Panc1 (cell line): ENCODE results near the gene MLLT3.

Experiments
- CTCF ChIP-seq: fragments of 450-650 bp; IDR thresholded peaks from 2 replicates; pipeline ENCODE4 v1.5.1; 2017; ENCODE audit warnings: mild to moderate bottlenecking
- POLR2AphosphoS5 ChIP-seq: IDR thresholded peaks from 2 replicates; pipeline ENCODE4 v1.6.1; 2012; ENCODE audit warnings: mild to moderate bottlenecking, low read depth, low read length, moderate library complexity
- REST ChIP-seq, 2 experiments: IDR thresholded peaks; 2 replicates each; pipeline ENCODE4 v1.6.1; 2011 to 2012; ENCODE audit warnings: low read depth in 2 of 2, control low read depth in 1 of 2, low read length in 1 of 2, mild to moderate bottlenecking in 1 of 2, moderate library complexity in 1 of 2; ENCODE audit not compliant: insufficient read depth in 1 of 2
- TCF7L2 ChIP-seq: IDR thresholded peaks from 2 replicates; pipeline ENCODE4 v1.6.1; 2011; ENCODE audit warnings: mild to moderate bottlenecking, low read depth, low read length, inconsistent platforms

- TF ChIP-seq CTCF, result no peak
- TF ChIP-seq POLR2AphosphoS5, result no peak
- TF ChIP-seq TCF7L2, result no peak
- TF ChIP-seq REST (IDR thresholded peaks at IDR 0.05; ENCODE audit: insufficient read depth in 1 of 2, low read depth in 2 of 2, low read length in 1 of 2), result no peak
Measured at GRCh38 chr9:20355022-20355421, 267.3 kb downstream of the MLLT3 start.
